ENCODE results near the gene MLLT10.

Gene MLLT10

GRCh38 chr10:21518149-21518640 lies 15.8 kb upstream of the MLLT10 start:
- H3K27me3 Mint-ChIP-seq: peaks cover 85% of the 10 kb centered on the region
- H3K4me1 Mint-ChIP-seq (ENCODE audit: low read depth): peaks cover 36% of the 10 kb centered on the region
- no peak for DNase-seq
- H3K9me3 Mint-ChIP-seq: no peaks in the 10 kb centered on the region
- no peak overlapping the region for H3K27ac Mint-ChIP-seq
- H3K4me3 Mint-ChIP-seq: peak overlapping the region; percentile 80
- H3K36me3 Mint-ChIP-seq (ENCODE audit: low read depth): no peaks in the 10 kb centered on the region

DNA sequence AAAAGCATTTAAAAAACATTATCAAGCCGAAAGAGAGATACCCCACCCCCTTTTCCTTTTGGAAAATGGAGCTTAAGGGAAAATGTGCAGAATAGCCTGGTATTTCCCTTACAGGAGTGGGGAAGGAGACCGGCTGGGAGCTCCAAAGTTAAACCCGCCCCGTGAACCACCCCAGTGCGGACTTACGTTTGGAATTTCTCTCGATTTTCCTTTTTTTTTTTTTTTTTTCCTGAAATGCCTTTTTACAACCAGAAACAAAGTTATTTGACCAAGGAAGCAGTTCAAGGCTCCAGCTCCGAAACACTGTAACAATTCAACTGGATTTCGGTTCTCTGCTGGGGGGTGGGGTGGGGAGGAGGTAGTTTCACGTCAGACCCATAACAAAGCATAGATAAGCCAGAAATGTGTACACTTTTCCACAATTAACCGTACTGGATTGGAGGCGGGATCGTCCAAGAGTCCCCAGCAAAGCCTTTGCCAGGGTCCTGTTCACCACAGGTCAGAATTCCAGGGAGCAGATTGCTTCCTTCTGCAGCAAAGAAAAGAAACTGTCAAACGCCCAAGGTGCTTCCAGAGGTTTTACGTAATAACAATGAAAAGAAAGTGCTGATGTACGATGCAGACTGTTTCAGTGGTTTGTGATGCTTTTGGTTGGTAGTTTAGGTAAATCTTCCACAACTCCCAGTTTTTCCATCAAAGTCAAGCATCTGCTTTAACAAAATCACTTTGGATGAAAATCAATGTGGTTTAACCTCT lies 15.2 kb upstream of the MLLT10 start:
- Mint-ChIP-seq H3K4me1 (ENCODE audit: low read depth) (peaks cover 36% of the 10 kb centered on the region), H3K9me3 (no peaks in the 10 kb centered on the region), H3K4me3 (peak overlapping the region; percentile 80), H3K36me3 (ENCODE audit: low read depth) (no peaks in the 10 kb centered on the region), H3K27me3 (peaks cover 85% of the 10 kb centered on the region), H3K27ac (no peak overlapping the region)
- no peak for DNase-seq

GRCh38 chr10:21519397-21519933 lies 14.6 kb upstream of the MLLT10 start:
- Mint-ChIP-seq H3K4me1 (ENCODE audit: low read depth) (peaks cover 36% of the 10 kb centered on the region), H3K27me3 (peaks cover 83% of the 10 kb centered on the region), H3K36me3 (ENCODE audit: low read depth) (no peaks in the 10 kb centered on the region), H3K9me3 (no peaks in the 10 kb centered on the region), H3K27ac (no peak overlapping the region), H3K4me3 (peak overlapping the region; percentile 80)
- DNase-seq: no peak

DNA sequence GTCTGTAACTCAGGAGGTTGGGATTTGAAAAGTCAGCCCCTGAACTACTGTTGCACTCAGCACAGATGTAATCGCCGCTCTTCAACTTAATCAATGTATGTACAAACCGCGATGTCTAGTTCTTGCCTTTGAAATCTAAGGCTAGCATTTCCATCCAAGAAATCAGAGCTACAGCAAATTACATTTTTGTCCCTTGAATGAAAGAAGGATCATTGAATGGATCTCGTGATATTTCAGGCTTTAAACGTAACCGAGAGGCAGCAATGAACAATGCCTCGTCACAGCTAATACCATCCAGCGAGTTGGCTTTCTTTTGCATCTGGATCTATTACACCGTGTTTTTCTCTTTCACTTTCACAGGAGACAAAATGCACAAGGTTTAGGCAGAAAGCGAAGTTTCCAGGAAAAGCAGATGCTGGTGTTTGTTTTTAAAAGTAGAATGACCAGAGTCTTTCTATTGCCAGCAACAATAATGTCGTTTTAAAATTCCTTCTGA lies 14.0 kb upstream of the MLLT10 start:
- H3K27me3 Mint-ChIP-seq: peaks cover 83% of the 10 kb centered on the region
- peaks cover 42% of the 10 kb centered on the region for H3K4me1 Mint-ChIP-seq (ENCODE audit: low read depth)
- no peaks in the 10 kb centered on the region for H3K36me3 Mint-ChIP-seq (ENCODE audit: low read depth)
- H3K4me3 Mint-ChIP-seq: peak overlapping the region; percentile 80
- DNase-seq: no peak
- no peaks in the 10 kb centered on the region for H3K9me3 Mint-ChIP-seq
- peak overlapping the region; percentile 11 for H3K27ac Mint-ChIP-seq

- Mint-ChIP-seq H3K9me3 (no peaks in the 10 kb centered on the region), H3K4me3 (peak overlapping the region; percentile 80), H3K4me1 (ENCODE audit: low read depth) (peaks cover 47% of the 10 kb centered on the region), H3K36me3 (ENCODE audit: low read depth) (no peaks in the 10 kb centered on the region), H3K27ac (no peak overlapping the region), H3K27me3 (peaks cover 81% of the 10 kb centered on the region)
- no peak for DNase-seq
These were observed 13.5 kb upstream of the MLLT10 start for GRCh38 chr10:21520509-21520908.

DNA sequence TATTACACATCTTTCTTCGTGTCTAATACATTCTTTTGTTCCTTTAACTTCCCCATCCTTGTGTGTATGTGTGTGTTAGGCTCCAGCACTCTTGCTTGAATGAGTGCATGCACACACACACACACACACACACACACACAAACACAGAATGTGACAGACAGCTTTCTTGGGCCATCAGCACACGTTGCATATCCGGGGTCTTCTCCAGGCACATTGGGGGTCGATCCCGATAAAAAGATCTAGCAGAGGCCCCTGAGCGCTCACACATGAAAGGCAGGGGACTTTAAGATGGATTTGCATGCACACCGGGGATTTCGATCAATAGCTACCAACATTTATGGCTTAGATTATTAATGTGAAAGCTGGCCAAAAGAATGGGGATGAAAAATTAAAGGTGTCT lies 13.1 kb upstream of the MLLT10 start:
- no peak overlapping the region for H3K27ac Mint-ChIP-seq
- DNase-seq: no peak
- no peaks in the 10 kb centered on the region for H3K9me3 Mint-ChIP-seq
- H3K36me3 Mint-ChIP-seq (ENCODE audit: low read depth): no peaks in the 10 kb centered on the region
- H3K27me3 Mint-ChIP-seq: peaks cover 77% of the 10 kb centered on the region
- no peak overlapping the region for H3K4me3 Mint-ChIP-seq
- H3K4me1 Mint-ChIP-seq (ENCODE audit: low read depth): peaks cover 48% of the 10 kb centered on the region

DNA sequence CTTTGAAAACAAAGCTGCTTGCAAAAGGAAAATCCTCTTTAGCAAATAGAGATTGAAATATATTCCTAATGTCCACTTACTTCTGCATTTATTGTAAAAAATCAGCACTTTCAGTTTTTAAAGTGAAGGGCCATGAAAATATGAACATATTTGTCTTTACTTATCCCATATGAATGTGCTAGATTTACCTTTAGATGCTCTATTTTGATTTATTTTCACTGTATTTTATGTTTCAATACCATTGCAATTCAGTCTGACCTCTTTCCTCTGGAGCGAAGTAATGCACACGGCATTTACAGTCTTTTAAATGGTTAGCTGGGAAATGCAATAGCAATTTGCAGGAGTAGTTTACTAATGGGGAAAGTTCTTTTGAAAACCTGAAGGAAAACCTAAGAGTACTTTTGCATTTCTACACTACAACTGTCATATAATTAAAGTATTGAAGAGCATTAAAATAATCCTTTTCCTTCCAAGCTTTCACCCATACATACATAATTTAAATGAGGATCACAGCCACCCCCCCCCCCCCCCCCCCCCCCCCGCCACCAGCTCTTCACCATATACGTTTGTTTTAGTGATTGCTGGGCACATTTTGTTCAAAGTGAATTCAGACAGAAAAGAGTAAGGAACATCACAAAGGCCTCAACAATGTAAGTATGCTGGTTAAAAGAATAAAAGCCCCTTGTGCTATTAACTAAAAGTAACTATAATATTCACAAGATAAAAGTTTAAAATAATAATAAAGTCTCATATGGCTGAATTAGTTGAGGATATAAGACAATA lies 12.1 kb upstream of the MLLT10 start:
- Mint-ChIP-seq H3K27me3 (peaks cover 70% of the 10 kb centered on the region), H3K4me3 (no peak overlapping the region), H3K27ac (no peak overlapping the region), H3K36me3 (ENCODE audit: low read depth) (no peaks in the 10 kb centered on the region), H3K4me1 (ENCODE audit: low read depth) (peaks cover 49% of the 10 kb centered on the region), H3K9me3 (no peaks in the 10 kb centered on the region)
- DNase-seq: no peak

DNA sequence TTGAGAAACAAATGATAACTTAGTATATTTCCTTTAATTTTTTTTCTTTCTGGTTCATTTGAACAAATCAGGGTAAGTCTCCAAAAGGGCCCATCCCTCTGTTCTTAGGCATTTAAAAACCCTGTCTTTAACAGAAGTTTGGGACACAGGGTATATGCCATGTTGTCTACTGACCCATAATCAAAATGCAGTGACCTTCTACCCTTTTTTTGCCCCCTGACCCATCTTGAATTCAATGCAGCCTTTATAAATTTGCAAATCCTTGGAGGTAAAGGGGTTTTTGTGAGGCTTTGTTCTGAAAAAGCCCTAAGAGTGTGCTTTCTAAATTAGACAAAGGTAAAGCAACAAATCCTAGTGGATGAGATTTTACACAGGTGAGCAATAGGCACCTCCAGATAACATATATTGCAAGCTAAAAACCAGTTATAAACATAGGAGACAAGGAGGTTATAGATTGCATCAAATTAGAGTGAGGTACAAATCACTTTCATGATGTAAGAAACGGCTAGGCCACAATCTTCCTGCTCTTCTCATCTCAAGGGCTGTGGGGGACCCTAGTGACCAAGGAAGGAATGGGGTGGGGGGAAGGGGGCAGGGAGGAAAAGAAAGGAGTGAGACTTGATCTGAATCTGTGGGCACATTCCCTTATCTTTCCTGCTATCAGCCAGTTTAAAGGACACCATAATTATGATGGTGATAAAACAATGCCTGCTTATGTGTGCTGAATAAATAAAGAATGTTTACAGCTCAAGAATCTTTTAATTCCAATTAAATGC lies 11.2 kb upstream of the MLLT10 start:
- no peak for DNase-seq
- no peak overlapping the region for H3K27ac Mint-ChIP-seq
- H3K4me3 Mint-ChIP-seq: no peak overlapping the region
- H3K4me1 Mint-ChIP-seq (ENCODE audit: low read depth): peaks cover 49% of the 10 kb centered on the region
- H3K9me3 Mint-ChIP-seq: no peaks in the 10 kb centered on the region
- peaks cover 65% of the 10 kb centered on the region for H3K27me3 Mint-ChIP-seq
- H3K36me3 Mint-ChIP-seq (ENCODE audit: low read depth): no peaks in the 10 kb centered on the region

DNA sequence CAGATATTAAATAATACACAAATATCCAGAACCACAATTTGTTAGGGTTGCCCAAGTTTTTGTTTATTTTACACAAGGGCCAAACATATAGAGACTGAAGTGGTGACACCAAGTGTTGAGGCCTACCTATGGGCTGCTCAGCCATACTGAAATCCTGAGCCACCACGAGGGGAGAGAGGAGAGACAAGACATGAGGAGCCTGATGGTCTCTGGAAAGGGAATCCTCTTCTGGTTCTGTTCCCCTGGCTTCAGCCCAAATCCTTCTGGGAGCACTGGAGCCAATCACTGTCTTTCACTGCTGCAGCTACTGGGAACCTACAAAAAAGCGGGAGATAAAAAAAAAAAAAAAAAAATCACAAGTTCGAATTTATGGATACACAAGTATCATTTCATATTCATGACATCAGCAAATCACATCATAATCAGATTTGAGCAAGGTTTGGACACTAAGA lies 10.4 kb upstream of the MLLT10 start:
- no peak for DNase-seq
- Mint-ChIP-seq H3K27me3 (peaks cover 64% of the 10 kb centered on the region), H3K9me3 (no peaks in the 10 kb centered on the region), H3K4me3 (no peak overlapping the region), H3K36me3 (ENCODE audit: low read depth) (no peaks in the 10 kb centered on the region), H3K27ac (no peak overlapping the region), H3K4me1 (ENCODE audit: low read depth) (peaks cover 49% of the 10 kb centered on the region)

DNA sequence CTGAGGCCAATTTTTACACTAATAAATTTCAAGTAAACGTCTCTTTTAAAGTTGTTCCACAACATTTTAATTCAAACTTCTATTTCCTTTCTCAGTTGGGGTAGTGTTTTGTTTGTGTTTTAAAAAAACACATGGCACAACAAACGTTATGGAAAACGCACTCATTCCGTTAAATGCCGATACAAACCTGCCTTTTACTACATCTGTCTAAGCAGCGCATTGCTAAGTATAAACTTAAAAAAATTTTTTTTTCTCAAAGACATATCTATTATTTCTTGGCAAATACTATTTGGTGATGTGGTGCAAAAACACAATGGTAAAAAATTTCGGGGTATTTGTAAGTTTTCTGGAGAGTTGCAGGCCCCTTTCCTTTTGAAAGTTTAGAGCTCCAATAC lies 9.9 kb upstream of the MLLT10 start:
- DNase-seq: no peak
- H3K9me3 Mint-ChIP-seq: no peaks in the 10 kb centered on the region
- H3K27me3 Mint-ChIP-seq: peaks cover 58% of the 10 kb centered on the region
- no peak overlapping the region for H3K27ac Mint-ChIP-seq
- H3K4me1 Mint-ChIP-seq (ENCODE audit: low read depth): peaks cover 47% of the 10 kb centered on the region
- no peaks in the 10 kb centered on the region for H3K36me3 Mint-ChIP-seq (ENCODE audit: low read depth)
- no peak overlapping the region for H3K4me3 Mint-ChIP-seq

GRCh38 chr10:21524526-21525366 lies 9.3 kb upstream of the MLLT10 start:
- no peak for DNase-seq
- Mint-ChIP-seq H3K9me3 (no peaks in the 10 kb centered on the region), H3K4me1 (ENCODE audit: low read depth) (peaks cover 44% of the 10 kb centered on the region), H3K27me3 (peaks cover 52% of the 10 kb centered on the region), H3K4me3 (peak overlapping the region; percentile 81), H3K27ac (peak overlapping the region; percentile 89), H3K36me3 (ENCODE audit: low read depth) (no peaks in the 10 kb centered on the region)

DNA sequence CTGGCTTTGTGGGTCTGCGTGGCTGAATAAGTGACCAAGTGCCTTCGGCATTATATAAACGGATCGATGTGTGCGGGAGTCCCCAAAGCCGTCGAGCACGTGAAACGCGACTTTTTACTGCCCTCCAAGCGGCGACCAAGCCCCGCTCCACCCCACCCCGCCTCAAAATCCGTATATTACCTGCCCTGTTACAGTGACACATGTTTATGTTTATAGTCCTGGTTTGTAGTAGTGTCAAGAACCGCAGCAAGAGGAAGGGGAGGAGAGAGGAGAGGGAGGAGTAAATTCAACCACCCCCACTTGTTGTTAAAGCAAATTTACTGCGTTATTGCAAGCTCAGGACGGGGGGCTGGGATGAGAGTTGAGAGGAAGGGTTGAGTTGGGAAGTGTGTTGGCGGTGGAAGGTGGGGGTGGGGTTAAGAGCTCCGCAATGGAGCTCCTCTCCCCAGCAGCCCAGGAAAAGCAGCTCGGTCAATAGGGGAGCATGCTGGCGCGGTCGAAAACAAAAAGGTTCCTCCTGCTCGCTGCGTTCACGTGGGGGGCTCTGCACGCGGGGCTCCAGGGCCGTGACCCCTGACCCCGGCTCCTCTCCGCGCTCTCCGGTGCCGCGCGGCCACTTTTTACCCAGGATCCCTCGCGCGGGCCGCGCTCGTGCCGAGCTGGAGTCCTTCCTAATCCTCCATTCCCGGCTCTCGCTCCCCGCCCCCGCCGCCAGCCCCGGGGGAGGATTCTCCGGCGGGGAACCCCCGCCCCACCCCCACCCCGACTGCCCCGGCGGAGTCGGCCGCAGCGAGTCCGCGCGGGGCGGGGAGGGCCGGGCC lies 8.5 kb upstream of the MLLT10 start, which contains the start of gene SKIDA1:
TSS of gene SKIDA1 (minus strand) at position 316 of the 821 bp plus-strand sequence. CDS start 7,860 bp downstream, outside the sequence.
- peaks cover 38% of the 10 kb centered on the region for H3K4me1 Mint-ChIP-seq (ENCODE audit: low read depth)
- DNase-seq: no peak
- H3K4me3 Mint-ChIP-seq: peak within 1 kb of the TSS; percentile 81
- peak within 1 kb of the TSS; percentile 94 for H3K27ac Mint-ChIP-seq
- H3K36me3 Mint-ChIP-seq (ENCODE audit: low read depth): no peaks in the 10 kb centered on the region
- H3K27me3 Mint-ChIP-seq: peaks cover 45% of the 10 kb centered on the region
- no peaks in the 10 kb centered on the region for H3K9me3 Mint-ChIP-seq
